Activated T-cell treated with anti-CD3 and anti-CD28 coated beads, Interleukin-2, amount 50 U/mL, for 24 hours (primary cell): ENCODE measurements around the gene STT3B.

Source experiments
- DNase-seq: peaks from one replicate; pipeline ENCODE4 v3.0.0-alpha.2; 2020
- H3K27ac Mint-ChIP-seq: 2 replicates; pipeline ENCODE4 v1.8.0; 2020; ENCODE audit warnings: mild to moderate bottlenecking, mixed read lengths
- H3K27me3 Mint-ChIP-seq: 2 replicates; pipeline ENCODE4 v1.8.0; 2020; ENCODE audit warnings: mixed read lengths
- H3K36me3 Mint-ChIP-seq: 2 replicates; pipeline ENCODE4 v1.8.0; 2020; ENCODE audit warnings: low read depth, mixed read lengths
- H3K4me1 Mint-ChIP-seq: 2 replicates; pipeline ENCODE4 v1.8.0; 2020; ENCODE audit warnings: low read depth, mixed read lengths
- H3K4me3 Mint-ChIP-seq: 2 replicates; pipeline ENCODE4 v1.8.0; 2020; ENCODE audit warnings: mild to moderate bottlenecking, moderate library complexity, mixed read lengths
- H3K9me3 Mint-ChIP-seq: 2 replicates; pipeline ENCODE4 v1.8.0; 2020; ENCODE audit warnings: mixed read lengths

Gene STT3B

DNA sequence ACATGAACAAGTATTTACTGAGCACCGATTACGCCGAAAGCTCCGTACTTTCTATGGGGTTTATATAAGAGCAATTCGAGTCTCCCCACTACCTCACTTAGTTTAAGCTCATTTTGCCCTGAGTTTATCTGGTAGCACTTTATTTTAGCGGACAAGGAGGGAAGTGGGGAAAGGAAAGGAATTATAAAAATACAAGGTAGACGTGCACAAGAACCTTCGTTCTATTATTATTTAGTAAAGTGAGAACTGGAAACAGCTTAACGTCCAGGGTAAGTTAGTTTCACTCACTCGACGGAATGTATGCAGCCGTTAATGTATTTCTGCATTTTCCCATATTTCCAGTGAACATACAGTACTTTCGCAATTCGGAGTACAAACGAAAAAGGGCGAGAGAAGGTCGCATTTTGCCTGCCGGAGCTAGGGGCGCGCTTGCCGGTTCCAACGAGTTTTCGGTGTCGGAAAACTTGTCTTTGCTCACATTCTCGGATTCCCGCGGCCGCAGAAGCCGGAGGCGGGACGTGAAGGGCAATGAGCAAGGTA is 1.2 kb upstream of the STT3B start:
- no peaks in the 10 kb centered on the region for H3K9me3 Mint-ChIP-seq
- H3K27ac Mint-ChIP-seq, result peak overlapping the region; percentile 99
- peaks cover 24% of the 10 kb centered on the region for H3K36me3 Mint-ChIP-seq
- peaks cover 24% of the 10 kb centered on the region for H3K4me1 Mint-ChIP-seq
- H3K27me3 Mint-ChIP-seq, result no peaks in the 10 kb centered on the region
- no peak overlapping the region for H3K4me3 Mint-ChIP-seq
- DNase-seq, result no peak

DNA sequence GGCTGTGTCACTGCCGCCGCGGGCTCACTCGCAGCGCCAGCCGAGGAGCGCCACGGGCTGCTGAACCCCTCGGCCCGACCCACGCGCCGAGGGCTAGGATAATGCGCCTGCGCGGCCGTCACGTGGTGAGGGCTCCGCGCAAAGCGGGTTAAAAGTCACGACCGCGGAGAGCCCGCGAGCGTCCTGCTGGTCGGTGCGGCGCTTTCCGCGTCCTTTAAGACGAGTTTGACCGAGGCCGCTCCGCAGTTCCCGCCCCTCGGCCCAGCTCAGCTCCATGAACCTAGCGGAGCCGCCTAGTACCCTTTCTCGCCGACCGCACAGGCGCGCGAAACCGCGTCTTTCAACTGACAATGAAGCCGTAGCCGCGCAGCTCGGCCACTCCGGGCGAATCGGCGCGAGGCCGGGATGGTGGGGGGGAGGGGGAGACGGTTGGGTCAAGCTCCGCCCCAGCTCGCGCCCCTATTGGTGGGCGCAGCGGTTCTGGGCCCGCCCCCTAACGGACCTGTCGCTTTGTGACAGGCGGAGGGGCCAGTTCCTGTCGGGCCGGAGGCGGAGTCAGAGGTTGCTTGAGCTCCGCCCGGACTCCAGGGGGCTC is 636 bp upstream of the STT3B start:
- Mint-ChIP-seq H3K27me3 (no peaks in the 10 kb centered on the region), H3K9me3 (no peaks in the 10 kb centered on the region)

DNA sequence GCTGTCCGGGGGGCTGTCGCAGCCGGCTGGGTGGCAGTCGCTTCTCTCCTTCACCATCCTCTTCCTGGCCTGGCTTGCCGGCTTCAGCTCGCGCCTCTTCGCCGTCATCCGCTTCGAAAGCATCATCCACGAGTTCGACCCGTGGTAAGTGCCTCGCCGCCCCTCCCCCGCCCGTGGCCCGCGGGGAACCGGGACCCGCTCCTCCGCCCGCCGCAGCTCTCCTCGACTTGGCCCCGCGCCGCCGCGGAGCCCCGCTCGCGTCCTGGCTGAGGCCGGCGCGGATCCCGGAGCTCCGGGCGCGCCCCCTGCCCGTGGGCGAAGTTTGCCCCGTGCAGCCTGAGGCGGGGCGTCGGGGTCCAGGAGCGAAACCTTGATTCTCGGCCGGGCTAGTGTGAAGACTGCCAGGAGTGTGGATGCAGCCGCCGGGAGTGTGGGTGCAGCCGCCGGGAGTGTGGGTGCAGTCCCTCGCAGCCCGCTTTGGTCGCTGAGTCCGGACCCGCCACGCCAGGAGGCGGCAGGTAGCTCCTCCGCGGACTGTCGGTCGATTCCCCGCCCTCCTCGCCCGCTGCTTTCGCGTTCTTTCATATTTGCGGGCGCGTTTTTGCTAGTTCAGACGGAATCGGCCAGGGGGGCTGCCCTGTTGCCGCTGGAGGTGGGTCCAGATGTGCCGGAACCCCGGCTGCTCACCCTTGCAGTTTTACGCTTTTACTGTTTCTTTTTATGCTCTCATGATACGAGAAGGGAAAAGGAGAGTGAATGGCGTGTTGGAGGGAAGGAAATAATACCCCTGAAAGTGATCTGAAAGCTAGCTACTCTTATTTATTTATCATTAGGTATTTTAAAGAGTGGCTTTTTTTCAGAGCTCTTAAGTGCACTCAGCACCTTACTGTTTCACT is 692 bp downstream of the STT3B start:
- Mint-ChIP-seq H3K9me3 (no peaks in the 10 kb centered on the region), H3K27ac (peak overlapping the region; percentile 92), H3K27me3 (no peaks in the 10 kb centered on the region), H3K36me3 (peaks cover 40% of the 10 kb centered on the region), H3K4me1 (peaks cover 42% of the 10 kb centered on the region), H3K4me3 (no peak overlapping the region)
- peak; percentile 75 for DNase-seq

More for the DNA sequence above, 636 bp upstream of the STT3B start:
- Mint-ChIP-seq H3K36me3 (peaks cover 27% of the 10 kb centered on the region), H3K4me1 (peaks cover 28% of the 10 kb centered on the region), H3K4me3 (no peak overlapping the region), H3K27ac (peak overlapping the region; percentile 99)
- DNase-seq, result peak; percentile 99

DNA sequence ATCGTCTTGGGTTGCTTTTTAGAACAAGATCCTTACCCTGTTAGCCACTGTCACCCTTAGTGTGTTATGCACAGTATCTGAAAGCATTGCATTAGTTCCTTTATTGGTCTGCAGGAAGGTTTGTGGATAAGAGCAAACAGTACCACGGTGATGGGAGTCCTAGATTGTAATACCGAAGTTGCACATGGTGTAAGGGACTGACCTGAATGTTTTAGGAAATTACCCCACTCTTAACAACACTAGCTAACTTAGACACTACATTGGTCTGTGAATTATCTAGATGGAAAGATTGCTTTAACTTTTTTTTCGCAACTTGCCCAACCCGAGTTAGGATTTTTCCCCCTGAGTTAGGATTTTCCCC is 1.3 kb downstream of the STT3B start:
- Mint-ChIP-seq H3K36me3 (peaks cover 45% of the 10 kb centered on the region), H3K27ac (peak overlapping the region; percentile 92), H3K4me3 (no peak overlapping the region), H3K27me3 (no peaks in the 10 kb centered on the region), H3K4me1 (peaks cover 48% of the 10 kb centered on the region), H3K9me3 (no peaks in the 10 kb centered on the region)
- DNase-seq, result no peak

DNA sequence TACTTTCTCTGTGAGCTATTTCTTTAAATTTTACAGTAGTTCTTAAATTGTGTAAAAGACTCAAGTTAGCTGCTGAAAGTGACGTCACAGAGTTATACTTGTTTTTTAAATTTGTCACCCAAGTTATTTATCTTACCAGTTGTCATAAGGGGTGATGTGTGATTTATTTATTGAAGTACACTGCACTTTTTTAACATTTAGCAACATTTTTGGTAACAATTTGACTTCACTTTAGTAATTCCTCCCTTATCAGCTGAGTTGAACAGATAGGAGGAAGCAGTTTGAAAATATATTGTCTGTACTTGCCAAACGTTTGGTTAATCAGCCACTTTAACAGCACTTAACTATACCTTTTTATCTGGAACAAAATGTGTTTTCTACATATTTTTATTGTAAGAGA is 3.8 kb downstream of the STT3B start:
- Mint-ChIP-seq H3K27ac (peak overlapping the region; percentile 42), H3K27me3 (no peaks in the 10 kb centered on the region), H3K4me1 (peaks cover 68% of the 10 kb centered on the region), H3K36me3 (peaks cover 54% of the 10 kb centered on the region), H3K9me3 (no peaks in the 10 kb centered on the region), H3K4me3 (no peak overlapping the region)
- DNase-seq, result no peak

DNA sequence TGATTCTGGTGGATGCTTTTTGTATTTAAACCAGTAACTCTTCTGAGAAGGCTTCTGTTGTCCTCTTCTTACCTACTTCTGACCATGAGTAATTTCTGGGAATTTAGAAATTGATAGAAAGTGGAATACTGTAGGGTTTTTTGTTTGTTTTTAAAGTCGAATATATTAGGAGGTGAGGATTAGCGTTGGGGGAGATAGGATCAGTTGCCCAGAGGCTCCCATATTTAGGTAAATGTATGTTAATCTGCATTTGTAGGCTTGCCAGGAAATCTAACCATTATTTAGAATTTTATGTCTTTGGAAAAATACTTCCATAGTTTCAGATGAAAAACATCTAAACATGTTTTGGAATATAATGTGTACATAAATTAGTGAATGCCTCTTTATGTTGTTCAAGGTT is 6.1 kb downstream of the STT3B start:
- H3K4me3 Mint-ChIP-seq, result peak overlapping the region; percentile 35
- no peaks in the 10 kb centered on the region for H3K9me3 Mint-ChIP-seq
- peak overlapping the region; percentile 59 for H3K27ac Mint-ChIP-seq
- H3K4me1 Mint-ChIP-seq, result peaks cover 87% of the 10 kb centered on the region
- DNase-seq, result no peak
- no peaks in the 10 kb centered on the region for H3K27me3 Mint-ChIP-seq
- H3K36me3 Mint-ChIP-seq, result peaks cover 63% of the 10 kb centered on the region

DNA sequence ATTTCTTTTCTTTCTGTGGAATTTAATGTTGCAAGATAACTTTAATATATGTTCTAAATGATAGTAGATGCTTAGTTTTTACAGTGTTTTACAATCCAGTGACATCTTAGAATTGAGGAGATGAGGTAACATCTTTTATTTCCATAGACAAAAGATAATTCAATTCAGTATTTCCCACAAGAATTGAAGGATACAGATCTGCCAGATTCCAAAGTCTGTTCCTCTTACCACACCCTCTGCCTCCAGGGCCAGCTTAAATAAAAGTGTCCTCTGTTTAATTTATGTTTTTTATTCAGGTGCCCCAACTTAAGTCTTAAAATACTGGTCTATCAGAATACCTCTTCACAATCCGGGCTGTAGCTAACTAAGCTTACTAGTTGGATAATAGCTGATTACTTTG is 6.5 kb downstream of the STT3B start:
- H3K9me3 Mint-ChIP-seq, result no peaks in the 10 kb centered on the region
- peaks cover 60% of the 10 kb centered on the region for H3K36me3 Mint-ChIP-seq
- no peak for DNase-seq
- no peak overlapping the region for H3K4me3 Mint-ChIP-seq
- H3K4me1 Mint-ChIP-seq, result peaks cover 89% of the 10 kb centered on the region
- no peaks in the 10 kb centered on the region for H3K27me3 Mint-ChIP-seq
- no peak overlapping the region for H3K27ac Mint-ChIP-seq

DNA sequence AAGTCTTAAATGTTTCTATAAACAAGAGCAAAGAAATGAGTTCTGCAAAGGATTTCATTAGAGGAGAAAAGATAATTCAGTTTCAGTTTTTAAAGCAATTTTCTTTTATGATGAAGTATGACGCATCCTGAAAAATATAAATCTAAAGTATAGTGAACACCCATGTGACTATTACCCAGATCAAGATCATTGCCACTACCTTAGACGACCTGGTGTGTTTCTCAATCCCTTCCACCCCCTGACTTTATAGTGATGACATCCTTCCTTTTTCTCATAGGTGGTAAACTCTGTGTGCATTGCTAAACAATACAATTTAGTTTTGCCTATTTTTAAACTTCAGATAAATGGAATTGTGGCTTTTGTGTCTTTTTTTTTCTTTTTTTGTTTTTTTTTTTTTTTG is 8.4 kb downstream of the STT3B start:
- no peaks in the 10 kb centered on the region for H3K27me3 Mint-ChIP-seq
- H3K4me1 Mint-ChIP-seq, result peaks cover 91% of the 10 kb centered on the region
- peak overlapping the region; percentile 67 for H3K27ac Mint-ChIP-seq
- no peak for DNase-seq
- peaks cover 55% of the 10 kb centered on the region for H3K36me3 Mint-ChIP-seq
- H3K9me3 Mint-ChIP-seq, result no peaks in the 10 kb centered on the region
- no peak overlapping the region for H3K4me3 Mint-ChIP-seq

DNA sequence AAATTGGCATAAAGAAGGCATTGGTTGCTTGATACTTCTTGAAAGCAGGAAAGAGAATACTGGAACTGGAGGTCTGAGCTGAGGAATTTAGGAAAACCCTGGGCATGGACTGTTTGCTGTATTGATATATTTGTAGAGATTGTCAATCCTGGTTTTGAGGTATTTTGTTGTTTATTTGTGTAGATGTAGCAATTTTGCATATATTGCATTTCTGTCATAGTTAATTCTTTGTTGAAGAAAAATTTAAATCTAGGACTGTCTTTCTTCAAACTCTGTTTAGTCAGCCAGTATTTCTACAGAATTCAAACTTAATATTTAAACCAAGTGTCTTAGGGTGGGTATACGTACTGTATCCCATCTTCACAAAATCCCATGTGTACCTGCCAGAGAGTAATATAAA is 9.5 kb downstream of the STT3B start:
- DNase-seq, result no peak
- H3K9me3 Mint-ChIP-seq, result no peaks in the 10 kb centered on the region
- peaks cover 91% of the 10 kb centered on the region for H3K4me1 Mint-ChIP-seq
- no peaks in the 10 kb centered on the region for H3K27me3 Mint-ChIP-seq
- H3K36me3 Mint-ChIP-seq, result peaks cover 53% of the 10 kb centered on the region
- peak overlapping the region; percentile 29 for H3K27ac Mint-ChIP-seq
- no peak overlapping the region for H3K4me3 Mint-ChIP-seq

DNA sequence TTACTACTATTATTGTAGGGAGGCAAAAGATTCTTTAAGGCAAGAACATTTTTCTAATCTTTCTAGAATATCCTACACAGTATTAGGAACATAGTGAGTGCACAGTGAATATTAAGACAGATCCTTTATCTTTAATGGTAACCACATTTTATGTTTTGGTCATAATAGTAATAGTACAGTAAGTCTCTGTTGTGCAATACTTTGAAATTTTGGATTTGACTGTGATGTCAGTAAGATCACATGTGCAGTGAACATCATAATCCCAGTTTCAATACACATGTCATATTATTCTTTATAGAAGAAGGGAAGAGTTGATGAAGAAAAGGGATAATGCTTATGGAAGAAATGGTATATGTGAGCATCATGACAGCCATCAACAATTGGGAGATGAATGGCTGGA is 10.7 kb downstream of the STT3B start:
- H3K27me3 Mint-ChIP-seq, result no peaks in the 10 kb centered on the region
- no peaks in the 10 kb centered on the region for H3K9me3 Mint-ChIP-seq
- H3K36me3 Mint-ChIP-seq, result peaks cover 43% of the 10 kb centered on the region
- peaks cover 89% of the 10 kb centered on the region for H3K4me1 Mint-ChIP-seq
- no peak for DNase-seq
- H3K27ac Mint-ChIP-seq, result peak overlapping the region; percentile 5
- no peak overlapping the region for H3K4me3 Mint-ChIP-seq

DNA sequence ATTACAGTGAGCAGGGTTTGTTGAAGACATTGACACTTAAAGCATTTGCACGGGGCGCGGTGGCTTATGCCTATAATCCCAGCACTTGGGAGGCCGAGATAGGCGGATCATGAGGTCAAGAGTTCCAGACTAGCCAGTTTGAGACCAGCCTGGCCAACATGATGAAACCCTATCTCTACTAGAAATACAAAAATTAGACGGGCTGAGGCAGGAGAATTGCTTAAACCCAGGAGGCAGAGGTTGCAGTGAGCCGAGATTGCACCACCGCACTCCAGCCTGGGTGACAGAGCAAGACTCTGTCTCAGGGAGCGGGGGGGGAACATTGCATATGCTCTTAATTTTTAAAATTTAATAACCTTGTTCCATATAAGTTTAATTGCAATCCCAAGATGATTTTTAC is 11.9 kb downstream of the STT3B start:
- no peak overlapping the region for H3K4me3 Mint-ChIP-seq
- H3K36me3 Mint-ChIP-seq, result peaks cover 33% of the 10 kb centered on the region
- peak overlapping the region; percentile 29 for H3K27ac Mint-ChIP-seq

DNA sequence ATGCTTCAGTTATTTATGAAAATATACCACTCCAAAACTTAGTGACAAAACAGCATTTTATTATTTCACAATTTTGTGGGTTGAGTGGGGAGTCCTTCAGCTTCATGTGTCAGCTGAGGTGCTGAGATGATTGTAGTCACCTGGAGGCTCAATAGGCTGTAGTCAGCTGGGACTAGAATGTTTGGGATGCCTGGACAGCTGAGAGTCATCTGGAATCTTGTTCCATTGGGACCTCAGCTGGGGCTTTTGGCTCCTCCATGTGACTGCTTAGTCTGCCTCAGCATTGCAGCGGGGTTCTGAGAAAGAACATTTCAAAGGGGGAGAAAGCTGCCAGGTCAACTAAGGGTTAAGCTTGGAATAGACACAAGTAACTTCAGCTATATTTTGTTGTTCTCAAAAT is 13.4 kb downstream of the STT3B start:
- Mint-ChIP-seq H3K9me3 (no peaks in the 10 kb centered on the region), H3K27ac (peak overlapping the region; percentile 27), H3K36me3 (peaks cover 30% of the 10 kb centered on the region), H3K27me3 (no peaks in the 10 kb centered on the region), H3K4me1 (peaks cover 87% of the 10 kb centered on the region), H3K4me3 (no peak overlapping the region)
- DNase-seq, result no peak

More for the DNA sequence above, 11.9 kb downstream of the STT3B start:
- no peak for DNase-seq
- Mint-ChIP-seq H3K4me1 (peaks cover 84% of the 10 kb centered on the region), H3K27me3 (no peaks in the 10 kb centered on the region), H3K9me3 (no peaks in the 10 kb centered on the region)

DNA sequence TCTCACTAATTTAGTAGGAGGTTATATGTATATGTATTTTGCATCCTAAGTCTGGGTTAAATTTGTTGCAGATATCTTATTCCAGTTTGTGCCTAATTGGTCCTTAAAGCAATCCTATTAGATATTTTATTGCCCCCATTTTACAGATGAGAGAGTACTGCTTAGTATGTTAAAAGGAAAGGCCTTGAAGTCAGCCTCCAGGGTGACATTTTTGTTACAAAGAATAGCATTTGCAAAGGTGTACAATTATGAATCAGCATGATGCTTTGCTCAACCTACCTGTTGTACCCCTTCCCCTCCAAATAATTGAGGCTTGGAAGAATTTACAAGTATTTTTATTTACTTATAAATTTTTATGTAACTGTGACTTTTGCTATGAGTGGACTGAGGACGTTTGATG is 14.0 kb downstream of the STT3B start:
- Mint-ChIP-seq H3K4me1 (peaks cover 88% of the 10 kb centered on the region), H3K27me3 (no peaks in the 10 kb centered on the region), H3K4me3 (no peak overlapping the region), H3K9me3 (no peaks in the 10 kb centered on the region), H3K36me3 (peaks cover 27% of the 10 kb centered on the region), H3K27ac (no peak overlapping the region)
- DNase-seq, result no peak

DNA sequence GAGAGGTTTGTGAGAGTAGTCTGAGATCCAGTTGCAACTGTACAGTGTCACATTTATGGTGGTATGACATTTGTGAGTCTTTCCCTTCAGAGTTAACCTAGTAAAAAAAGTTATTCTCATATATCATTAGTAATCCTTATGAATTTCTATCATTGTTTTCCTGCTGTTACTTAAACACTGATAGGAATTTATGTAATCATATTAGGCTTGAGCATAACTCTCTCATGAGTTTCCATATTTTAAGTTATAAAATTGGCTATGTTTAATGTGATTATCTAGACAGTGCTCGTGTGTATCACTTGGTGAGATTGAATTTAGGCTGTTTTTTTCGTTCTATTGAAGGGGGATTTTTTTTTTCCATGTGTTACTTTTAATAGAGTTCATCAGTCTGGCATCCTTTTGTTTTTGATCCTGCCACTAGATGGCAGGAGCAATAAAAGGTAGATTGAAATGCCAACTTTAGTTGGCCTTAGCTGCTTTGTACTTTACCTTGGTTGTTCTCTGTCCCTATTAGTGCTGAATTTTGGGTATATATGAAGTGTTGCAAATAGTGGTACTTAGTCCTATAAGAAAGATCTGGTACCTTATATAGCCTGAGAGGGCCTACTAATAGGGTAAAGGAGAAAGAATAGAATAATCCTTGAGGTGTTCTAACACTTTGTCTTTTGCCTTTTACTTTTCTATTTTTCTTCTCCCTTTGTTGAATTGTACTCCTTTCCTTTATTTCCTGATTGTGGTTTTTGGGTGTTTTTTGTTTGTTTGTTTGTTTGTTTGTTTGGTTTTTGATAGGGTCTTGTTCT is 17.9 kb downstream of the STT3B start:
- H3K9me3 Mint-ChIP-seq, result no peaks in the 10 kb centered on the region
- H3K36me3 Mint-ChIP-seq, result peaks cover 29% of the 10 kb centered on the region
- DNase-seq, result no peak
- H3K4me3 Mint-ChIP-seq, result no peak overlapping the region
- peak overlapping the region; percentile 42 for H3K27ac Mint-ChIP-seq
- H3K27me3 Mint-ChIP-seq, result no peaks in the 10 kb centered on the region
- peaks cover 82% of the 10 kb centered on the region for H3K4me1 Mint-ChIP-seq
